ENCODE measurements around the gene PHF14.

PHF14 gene

DNA sequence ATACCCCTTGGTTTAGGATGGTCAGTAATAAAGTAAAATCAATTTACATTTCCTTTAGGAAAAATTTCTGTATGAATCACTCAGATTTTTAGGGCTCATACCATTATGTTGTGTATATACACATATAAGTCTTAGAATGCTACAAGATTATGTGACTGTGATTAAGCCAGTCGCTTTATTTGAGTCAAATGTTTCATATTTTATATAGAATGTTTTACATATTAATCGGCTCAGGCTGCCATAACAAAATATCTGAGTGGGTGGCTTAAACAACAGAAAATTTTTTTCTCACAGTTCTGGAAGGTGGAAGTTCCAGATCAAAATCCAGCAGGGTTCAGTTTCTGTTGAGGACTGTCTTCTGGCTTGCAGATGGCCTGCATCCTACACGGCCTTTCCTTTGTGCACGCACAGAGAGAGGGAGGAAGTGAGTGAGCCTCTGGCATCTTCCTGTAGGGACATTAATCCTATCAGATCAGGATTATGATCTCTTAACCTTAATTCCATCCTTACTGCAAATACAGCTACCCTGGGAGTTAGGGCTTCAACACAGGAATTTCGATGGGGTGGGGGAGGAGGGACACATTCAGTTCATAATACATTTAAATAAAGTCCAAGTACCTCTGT is 198.0 kb downstream of the PHF14 start:
- no peak for DNase-seq (ENCODE audit: low spot score)

DNA sequence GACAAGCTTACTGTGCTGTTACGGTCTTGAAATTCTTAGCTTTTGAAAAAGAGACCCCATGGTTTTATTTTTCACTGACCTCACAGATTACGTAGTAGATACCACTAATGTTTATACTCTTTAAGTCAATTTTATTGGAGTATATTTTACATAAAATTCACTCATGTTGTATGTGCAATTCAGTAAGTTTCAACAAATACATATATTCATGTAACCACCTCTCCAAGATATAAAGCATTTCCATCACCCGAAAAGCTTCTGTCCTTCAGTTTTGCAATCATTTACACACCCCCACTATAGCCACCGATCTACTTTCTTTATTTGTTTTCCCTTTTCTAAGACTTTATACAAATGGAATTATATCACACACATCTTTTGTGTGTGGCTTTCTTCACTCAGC is 199.2 kb downstream of the PHF14 start:
- no peak for DNase-seq (ENCODE audit: low spot score)

DNA sequence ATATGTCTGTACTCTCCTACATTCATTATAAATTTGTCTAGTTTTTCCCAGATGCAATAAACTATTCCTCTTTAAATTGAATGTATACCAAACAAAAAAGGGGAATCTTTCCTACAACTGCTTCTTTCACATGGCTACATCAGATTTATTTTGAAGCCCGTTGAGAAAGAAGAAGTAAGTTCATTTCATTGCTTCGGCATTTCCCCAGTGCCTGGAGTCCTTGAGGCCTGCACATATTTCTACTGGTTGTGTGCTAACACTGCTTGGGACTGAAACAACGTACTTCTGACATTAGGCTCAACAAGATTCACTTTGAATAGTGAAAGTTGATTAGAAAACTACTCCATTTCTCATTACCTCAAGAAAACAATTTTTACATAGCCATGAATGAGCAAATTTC is 201.7 kb downstream of the PHF14 start:
- DNase-seq (ENCODE audit: low spot score): no peak

DNA sequence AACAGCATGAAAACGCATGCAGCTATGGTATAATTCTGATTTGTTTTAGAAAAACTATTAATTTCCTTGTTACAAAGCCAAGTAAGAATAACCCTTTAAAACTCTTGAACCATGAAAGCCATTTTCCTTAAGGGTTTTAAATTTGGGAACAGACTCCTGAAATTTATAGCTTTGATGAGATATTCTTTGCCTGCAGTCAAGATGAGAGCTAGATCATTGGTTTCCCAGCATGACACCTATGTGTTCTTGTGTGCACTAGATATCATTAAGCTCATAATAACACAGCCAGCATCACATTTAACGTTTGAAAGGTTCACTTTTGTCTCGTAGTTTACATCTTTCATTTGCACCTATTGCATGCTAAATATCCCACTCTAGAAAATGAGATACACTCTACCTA is 202.2 kb downstream of the PHF14 start:
- DNase-seq (ENCODE audit: low spot score): no peak

DNA sequence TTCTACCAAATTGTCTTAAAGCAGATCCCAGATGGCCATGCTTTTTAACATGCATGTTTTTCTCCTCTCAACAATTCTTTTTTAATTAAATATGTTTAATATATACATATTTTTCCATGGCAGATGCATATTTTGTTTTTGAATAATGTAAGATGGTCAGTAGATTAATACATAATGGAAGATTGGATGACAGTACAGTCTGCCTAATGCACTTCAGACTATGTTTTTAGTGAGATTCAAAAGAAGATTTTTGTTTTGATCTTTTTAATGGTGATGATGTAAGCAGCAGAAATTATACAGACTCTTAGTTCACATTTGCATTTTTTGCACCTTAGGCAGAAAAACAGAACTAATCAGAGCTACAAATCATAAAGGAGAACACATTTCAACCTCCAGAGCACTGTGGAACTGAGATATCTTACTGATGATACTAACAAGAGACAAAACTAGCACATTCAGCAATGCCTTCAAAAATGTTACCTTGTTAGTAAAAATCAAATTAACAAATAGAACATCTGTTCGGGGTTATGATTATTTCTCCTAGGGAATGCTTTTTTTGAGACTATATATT is 203.4 kb downstream of the PHF14 start:
- DNase-seq (ENCODE audit: low spot score): no peak

DNA sequence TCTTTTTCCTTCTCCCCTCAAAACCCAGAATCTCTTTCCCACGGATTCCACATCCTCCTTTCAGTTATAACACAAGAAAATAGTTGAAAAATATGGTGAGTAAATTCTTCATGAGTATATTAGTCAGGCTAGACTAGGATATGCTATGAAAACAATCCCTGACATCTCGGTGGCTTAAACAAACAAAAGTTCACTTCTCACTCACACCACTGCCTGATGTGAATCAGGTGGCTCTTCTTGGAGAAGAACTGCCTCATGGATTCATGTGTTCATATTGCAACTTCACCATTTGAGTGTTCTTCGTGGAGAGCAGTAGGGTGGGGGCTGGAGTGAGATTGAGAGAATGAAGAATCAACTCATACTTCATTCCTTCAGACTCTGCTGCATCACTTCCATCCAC is 204.1 kb downstream of the PHF14 start:
- no peak for DNase-seq (ENCODE audit: low spot score)

DNA sequence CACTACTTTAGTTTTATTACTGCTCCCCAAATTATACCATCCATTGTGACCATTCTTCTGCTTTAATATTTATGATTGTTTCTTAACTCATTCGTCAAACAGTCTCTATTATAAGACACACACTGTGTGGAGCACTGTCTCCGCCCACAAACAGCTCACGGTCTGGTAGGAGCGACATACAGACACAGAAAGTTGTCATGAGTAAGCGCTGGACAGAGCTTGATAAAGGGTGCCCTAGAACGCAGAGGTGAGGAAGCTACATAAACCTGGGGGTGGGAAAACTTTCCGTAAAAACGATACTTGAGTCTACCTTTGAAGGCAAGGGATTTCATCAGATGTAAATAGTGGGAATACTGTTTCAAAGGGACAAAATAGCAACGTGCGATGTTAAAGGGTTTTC is 207.9 kb downstream of the PHF14 start:
- no peak for DNase-seq (ENCODE audit: low spot score)

DNA sequence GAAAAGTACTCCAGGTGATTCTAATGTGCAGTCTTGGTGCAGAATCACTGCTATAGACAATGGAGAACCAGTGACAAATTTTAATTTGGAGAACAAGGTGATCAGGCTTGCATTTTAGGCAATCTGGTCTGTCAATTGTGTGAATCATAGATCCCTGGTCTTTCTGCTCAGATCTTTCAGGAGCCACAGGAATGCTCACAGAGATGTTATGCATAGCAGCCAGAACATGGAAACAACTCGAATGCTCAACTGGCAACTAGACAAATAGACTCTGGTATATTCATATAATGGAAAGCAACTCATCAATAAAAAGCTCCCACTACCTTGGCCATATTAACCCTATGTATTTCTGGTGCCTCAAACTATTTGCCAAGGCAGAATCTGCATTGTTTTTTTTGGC is 209.1 kb downstream of the PHF14 start:
- no peak for DNase-seq (ENCODE audit: low spot score)

DNA sequence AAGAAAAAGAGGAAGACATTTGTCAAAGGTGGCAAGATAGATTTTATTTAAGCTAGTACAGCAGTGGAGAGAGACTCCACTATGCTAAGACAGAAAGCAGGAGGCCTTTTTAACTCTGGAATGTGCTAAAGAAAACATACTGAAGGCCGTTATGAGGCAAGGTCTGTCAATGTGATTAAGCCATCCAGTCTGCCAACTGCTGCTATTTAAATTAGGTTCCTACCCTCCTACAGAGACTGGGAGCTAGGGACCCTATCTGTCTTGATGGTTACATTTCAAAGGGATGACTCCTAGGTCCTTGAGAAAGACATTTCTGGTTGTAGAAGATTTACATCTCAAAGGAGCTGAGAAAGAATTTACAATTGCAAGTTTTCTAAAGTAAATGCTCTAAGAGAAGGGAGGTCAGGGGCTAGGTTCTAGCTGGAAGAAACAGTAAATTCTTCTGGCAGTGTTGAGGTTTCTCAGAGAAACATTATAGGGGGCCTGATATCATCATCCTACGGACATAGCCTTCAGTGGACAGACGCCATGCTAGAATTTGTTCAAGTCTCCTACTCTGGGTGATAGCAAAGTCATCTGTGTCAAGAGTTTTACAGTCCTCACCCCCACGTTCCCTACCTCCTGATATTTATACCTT is 211.6 kb downstream of the PHF14 start:
- no peak for DNase-seq (ENCODE audit: low spot score)

DNA sequence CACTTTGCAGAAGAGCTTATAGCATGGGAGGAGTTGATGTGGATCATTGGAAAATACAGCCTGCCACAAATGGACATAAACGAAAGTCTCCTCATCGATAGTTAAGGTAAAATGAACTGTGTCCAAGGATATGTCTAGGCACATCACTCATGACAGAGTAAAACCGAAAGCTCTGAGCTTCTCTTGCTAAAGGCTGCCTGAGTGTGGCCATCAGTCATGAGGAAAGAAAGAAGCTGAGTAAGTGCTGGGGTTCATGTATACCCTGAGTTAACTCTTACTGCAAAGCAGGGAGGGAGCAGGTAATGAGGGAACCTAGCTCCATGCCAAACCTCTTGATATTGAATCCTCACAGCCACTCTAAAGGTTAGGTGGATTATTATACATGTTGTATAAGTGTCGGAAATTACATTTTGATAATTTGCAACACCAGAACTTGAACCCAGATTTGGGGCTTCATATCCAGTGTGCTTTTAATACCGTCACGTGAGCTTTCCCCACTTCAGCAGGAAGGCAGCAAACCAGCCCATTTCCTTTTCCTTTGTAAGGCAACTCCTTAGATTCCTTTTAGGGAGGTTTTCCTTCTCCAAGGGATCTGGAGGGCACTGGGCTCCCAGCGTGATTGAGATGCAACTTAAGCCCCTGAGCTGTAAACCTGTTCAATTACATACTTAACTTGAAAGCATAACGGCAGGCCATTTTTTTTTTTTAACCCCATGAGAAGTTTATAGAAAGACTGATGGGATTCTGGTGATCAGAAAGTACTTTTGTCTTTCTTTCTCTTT is 215.0 kb downstream of the PHF14 start:
- no peak for DNase-seq (ENCODE audit: low spot score)

DNA sequence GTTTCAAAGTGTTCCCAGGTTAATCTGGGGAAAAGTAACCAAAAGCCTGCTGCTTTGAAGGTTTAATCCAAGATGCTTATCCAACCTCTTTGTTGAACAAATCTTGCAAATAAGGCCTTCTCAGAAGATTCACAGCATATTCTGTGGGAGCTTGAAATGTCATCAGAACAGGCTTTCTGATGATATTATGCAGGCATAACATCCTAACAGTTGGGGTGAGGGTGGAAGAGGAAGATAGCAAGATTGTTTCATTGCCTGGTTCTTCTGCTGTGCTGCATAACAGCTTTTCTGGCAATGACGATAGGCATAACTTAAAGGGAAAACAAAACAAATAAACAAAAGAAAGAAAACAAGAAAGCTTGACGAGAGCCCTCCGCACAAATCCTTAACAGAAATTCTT is 217.4 kb downstream of the PHF14 start:
- DNase-seq (ENCODE audit: low spot score): no peak

DNA sequence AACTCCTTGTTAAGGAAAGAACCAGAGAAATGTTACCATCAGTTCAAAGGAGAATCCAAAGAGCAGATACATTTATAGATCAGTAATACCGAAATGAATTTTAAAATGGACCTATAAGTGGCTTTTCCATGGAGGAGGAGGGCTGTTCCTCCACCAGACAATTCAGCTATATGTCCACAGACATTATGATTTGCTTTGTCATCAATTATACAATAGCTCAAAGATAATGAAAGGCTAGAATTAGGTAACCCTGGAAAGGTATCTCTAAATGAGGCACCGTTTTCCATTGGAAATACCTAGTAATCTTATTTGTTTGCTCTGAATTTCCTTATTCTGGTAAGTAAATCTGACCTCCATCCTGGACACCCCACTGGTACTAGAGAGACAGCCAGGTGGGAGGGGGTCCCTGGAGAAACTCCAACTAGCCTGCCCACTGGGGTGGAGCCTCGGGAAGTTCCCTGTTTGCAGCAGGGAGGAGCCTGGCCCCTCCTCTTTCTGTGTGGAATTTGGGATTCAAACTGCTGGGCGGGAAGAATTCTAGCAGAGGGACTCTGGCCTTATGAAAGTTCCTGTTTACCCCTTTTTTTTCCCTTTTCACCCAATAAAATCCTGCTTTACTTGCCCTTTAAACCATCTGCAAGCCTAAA is 218.0 kb downstream of the PHF14 start:
- DNase-seq (ENCODE audit: low spot score): no peak

DNA sequence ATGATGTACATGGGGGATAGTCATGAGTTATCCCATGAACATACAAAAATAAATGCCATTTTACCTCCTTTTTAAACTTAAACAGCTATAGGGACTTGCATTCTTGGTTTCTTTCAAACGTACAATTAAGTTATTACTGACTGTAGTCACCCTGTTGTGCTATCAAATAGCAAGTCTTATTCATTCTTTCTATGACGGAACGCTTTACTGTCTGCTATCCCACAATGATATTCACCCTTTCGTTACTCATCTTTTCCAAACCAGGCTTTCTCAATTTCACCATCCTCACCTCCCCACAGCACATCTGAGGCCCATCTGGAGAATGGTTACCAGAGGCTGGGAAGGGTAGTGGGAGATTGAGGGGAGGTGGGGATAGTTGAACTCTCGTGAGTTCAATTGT is 218.8 kb downstream of the PHF14 start:
- no peak for DNase-seq (ENCODE audit: low spot score)

DNA sequence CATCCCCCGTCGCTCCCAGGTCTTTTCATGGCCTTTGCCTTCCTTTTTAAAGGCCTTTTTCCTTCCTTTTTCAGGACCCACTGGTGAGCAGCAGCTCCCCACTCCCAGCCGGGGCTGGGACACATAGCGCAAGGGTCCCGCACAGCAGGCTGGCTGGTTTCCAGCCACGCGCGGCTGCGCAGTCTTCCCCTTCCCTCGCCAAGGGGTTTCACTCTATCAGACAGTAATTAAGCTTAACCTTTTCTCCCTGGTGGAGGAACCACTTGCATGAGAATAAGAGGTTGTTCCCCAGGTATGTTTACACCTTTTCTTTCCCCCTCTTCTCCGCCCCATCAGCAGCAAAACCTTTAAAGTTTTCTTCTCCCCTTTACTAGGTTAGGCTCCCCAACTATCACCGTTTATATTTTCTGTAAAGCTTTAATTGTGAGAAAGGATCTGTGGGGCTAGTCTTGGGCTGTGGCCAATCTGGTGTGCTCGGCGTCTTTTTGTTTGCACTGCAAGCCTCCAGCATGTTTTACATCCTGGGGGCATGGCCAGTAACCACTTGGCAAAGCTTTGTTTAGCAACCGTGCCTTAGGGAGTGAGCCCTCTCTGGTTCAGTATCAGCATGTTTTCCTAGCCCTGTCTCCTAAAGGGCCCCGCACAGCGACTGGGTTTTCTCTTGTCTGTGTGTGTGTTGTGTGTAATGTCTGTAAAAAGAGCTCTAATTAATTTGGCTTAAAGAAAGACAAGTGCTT is 219.6 kb downstream of the PHF14 start:
- no peak for DNase-seq (ENCODE audit: low spot score)

DNA sequence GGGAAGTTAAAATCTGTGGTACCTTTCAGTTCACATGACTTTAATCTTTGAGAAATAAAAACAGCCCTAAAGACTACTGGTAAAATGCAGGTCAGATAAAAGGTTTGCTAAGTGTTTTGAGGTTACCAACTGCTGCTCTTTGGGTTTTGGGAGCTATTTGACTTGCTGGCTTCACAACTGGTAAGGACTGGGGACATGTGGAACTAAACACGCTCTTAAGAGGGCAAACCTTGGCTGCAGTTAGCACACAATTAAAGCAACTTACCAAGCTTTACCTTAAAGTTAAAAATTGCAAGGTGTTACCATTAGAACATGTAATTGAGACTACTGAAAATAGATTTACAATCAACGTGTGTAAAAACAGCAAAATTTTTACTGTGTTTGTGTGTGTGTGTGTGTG is 220.2 kb downstream of the PHF14 start:
- no peak for DNase-seq (ENCODE audit: low spot score)

DNA sequence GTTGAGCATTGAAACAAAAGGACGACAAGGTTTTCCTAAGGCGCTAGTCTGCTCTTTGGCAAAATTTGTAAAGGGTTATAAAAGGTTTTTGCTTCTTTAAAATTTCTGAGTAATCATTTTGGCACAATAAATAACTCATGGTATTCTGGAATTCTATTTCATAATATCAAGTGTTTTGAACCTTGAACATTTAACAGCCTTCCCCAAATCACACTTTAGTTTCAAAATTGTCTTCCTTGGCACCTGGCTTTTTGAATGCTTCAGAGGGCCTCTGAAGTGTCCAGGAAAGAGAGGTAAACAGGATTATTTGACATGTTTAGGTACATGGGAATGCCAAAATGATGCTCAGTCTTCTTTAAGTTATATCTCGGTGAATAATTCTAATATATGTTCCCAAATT is 220.8 kb downstream of the PHF14 start:
- DNase-seq (ENCODE audit: low spot score): no peak

DNA sequence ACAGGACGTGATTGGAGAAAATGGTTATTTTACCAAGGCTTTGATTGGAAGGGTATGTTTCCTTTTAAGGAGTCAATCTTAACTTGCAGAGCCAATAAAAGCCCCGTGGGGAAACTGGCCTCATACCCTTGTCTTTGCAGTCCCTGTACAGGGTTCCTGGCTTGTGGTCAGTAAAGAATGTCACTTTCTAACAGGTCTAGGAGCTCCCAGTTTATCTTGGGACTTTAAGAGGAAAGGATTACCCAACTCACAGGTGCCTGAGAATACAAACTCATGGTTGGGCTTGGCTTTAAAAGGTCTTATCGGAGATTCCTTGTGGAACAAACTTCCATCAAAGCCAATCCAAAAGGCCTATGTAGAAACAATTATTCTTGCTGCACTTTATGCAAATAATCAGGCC is 221.8 kb downstream of the PHF14 start:
- DNase-seq (ENCODE audit: low spot score): no peak

DNA sequence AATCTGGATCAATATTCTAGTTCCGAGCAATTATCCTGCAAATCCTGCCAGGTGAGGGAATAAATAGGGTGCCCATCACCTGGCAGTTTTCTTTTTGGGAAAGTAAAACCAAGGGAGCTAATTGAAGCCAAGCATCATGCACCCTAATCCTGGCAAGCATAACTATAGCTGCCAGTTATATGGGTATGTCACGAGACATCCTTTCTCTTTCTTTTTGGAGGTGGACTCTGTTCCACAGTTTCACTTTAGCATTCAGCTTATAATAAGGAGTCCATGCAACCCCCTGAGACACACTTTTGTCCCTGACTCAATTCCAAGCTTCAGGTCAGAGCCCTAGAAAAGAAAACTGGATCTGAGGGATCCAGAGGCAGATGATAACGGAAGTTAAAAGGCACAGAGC is 222.5 kb downstream of the PHF14 start:
- no peak for DNase-seq (ENCODE audit: low spot score)

DNA sequence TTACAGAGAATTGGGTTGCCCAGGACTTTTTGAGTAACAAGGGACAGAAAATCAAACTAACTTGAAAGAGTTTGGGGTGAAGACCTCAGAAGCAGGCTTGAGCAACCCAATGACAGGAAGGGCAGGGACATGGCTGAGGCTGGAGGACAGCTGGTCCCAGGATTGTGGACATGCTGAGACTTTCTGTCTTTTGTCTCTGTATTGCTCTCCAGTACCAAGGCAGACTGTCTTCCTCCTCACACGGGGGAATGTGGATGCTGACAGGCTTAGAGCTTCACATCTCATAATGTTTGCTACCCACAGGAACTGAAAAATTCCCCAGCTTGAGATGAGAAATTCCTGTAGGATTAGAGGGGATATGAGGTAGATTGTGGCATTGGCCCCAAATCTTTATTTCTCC is 229.6 kb downstream of the PHF14 start:
- DNase-seq (ENCODE audit: low spot score): no peak

DNA sequence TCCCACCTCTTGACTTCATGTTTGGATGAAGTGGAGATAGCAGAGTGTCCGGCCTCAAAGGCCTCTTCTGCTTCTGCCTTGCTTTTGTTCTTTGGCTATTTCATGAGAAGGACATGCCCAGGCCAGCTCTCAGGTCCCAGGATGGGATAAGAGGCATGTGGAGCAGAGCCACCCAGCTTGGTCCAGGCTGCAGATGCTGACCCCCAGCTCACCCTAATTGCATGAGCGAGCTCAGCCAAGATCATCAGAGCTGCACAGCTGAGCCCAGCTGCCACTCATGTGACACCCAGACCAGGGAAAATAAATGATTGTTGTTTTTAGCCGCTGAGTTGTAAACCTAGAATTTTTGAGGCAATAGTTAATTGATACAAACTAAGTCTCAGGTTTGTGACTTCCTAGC is 230.0 kb downstream of the PHF14 start:
- no peak for DNase-seq (ENCODE audit: low spot score)

DNA sequence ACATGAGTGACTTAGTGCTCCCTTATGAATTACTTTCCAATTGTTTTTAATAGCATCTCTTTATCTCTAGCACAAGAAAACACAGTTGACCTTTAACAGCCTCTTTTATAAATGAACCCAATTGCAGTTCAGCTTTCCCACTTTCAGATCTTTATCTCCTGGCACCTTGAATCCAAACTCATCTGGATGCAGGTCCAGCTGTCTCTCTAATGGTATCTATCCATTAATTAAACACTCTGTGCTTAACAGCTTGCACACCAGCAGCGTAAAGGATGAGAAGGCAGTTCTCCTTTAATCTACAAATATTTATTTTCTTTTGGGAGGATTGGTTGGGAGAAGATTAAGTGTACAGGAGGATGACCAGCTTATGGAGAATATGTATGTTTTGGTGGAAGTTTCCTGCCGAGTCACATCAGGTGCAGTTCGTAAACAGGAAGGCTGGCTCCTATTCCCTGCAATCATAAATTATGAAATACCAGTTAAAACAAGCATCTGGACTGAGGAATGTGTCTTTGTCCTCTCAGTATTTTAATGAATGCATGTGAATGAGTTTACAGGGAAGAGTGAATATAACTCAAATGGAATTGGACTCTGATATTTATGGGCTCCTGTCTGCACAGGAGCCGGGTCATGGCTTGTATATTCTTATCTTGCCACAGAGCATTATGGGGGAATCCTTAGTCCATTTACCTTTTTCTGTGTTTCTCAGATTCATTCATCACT is 232.7 kb downstream of the PHF14 start:
- no peak for DNase-seq (ENCODE audit: low spot score)

All from putamen (tissue), 1 donor.